Measurements from ENCODE around the gene CENPF.
"Not testable (repeated sequence)": the region's sequence is repeated elsewhere in the genome, so short reads cannot be mapped to it uniquely, and the experiment has no call there.

CENPF gene

GRCh38 chr1:214662223-214662785 lies 59.3 kb downstream of the CENPF start:
- DNase-seq, result no peak

GRCh38 chr1:214664651-214665433 lies 61.8 kb downstream of the CENPF start:
- no peak for DNase-seq

- DNase-seq, result no peak
Measured at GRCh38 chr1:214665606-214666110, 62.7 kb downstream of the CENPF start.

GRCh38 chr1:214666674-214667073 lies 63.7 kb downstream of the CENPF start:
- no peak for DNase-seq

GRCh38 chr1:214670098-214670497 lies 67.1 kb downstream of the CENPF start:
- DNase-seq, result no peak

GRCh38 chr1:214673029-214673428 lies 70.0 kb downstream of the CENPF start:
- not testable (repeated sequence) for DNase-seq

GRCh38 chr1:214673576-214673975 lies 70.6 kb downstream of the CENPF start:
- DNase-seq, result no peak

- DNase-seq, result not testable (repeated sequence)
Measured at GRCh38 chr1:214675524-214675923, 72.5 kb downstream of the CENPF start.

GRCh38 chr1:214676747-214677146 lies 73.8 kb downstream of the CENPF start:
- no peak for DNase-seq

- DNase-seq, result no peak
Measured at GRCh38 chr1:214677945-214678344, 75.0 kb downstream of the CENPF start.

- DNase-seq, result no peak
Measured at GRCh38 chr1:214678386-214678785, 75.4 kb downstream of the CENPF start.

GRCh38 chr1:214683621-214684020 lies 80.6 kb downstream of the CENPF start:
- no peak for DNase-seq

- no peak for DNase-seq
Measured at GRCh38 chr1:214685906-214686305, 82.9 kb downstream of the CENPF start.

- DNase-seq, result no peak
Measured at GRCh38 chr1:214686497-214686896, 83.5 kb downstream of the CENPF start.

GRCh38 chr1:214688891-214689290 lies 85.9 kb downstream of the CENPF start:
- no peak for DNase-seq

- no peak for DNase-seq
Measured at GRCh38 chr1:214694769-214695168, 91.8 kb downstream of the CENPF start.

GRCh38 chr1:214698559-214698958 lies 95.6 kb downstream of the CENPF start:
- no peak for DNase-seq

GRCh38 chr1:214700437-214700836 lies 97.4 kb downstream of the CENPF start:
- no peak for DNase-seq

- DNase-seq, result no peak
Measured at GRCh38 chr1:214702556-214702955, 99.6 kb downstream of the CENPF start.

- DNase-seq, result no peak
Measured at GRCh38 chr1:214707306-214708087, 104.5 kb downstream of the CENPF start.

GRCh38 chr1:214708321-214708955 lies 105.4 kb downstream of the CENPF start:
- DNase-seq, result no peak

GRCh38 chr1:214709241-214709640 lies 106.2 kb downstream of the CENPF start:
- no peak for DNase-seq

- no peak for DNase-seq
Measured at GRCh38 chr1:214712737-214713136, 109.7 kb downstream of the CENPF start.

Data from CD4-positive, alpha-beta T cell treated with Interleukin-17A for 4 hours (primary cell).